A673 (cell line): Measurements from ENCODE around the gene RAB28.

ENCODE experiments used
- EZH2 ChIP-seq: fragments of 200-600 bp; sonication (generic); IDR thresholded peaks from 2 replicates; pipeline ENCODE4 v1.6.1; 2017; ENCODE audit warnings: borderline replicate concordance, low read depth, mild to moderate bottlenecking, mixed read lengths, antibody characterized with exemption, low read length; ENCODE audit not compliant: poor library complexity, severe bottlenecking
- TF ChIP-seq, protein P1 (sequence below): fragments of 300-800, 200-600 bp; sonication (generic); conservative IDR thresholded peaks from 2 replicates; pipeline ENCODE4 v1.5.1; 2017; ENCODE audit warnings: low read depth, mild to moderate bottlenecking, antibody characterized with exemption, low read length, moderate library complexity, mixed read lengths

DNA sequence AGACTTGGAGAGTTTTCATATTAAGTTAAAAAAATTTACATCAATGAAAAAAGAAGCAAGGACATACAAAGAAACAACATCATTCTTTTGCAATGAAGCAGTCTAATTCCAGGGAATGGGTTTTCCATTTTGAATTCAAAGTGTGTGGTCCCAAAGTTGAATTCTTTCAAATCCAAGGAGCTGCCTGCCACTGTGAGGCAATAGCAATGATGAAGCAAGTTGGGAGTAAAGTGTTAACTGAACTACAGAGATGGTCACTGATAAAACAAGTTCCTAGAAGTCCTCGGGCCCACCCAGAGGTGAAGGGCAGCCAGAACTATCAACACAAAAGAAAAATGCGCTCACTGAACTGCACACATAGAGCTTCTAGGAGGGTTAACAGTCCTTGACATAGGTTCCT is 115.9 kb downstream of the RAB28 start:
- TF ChIP-seq, protein P1, sequence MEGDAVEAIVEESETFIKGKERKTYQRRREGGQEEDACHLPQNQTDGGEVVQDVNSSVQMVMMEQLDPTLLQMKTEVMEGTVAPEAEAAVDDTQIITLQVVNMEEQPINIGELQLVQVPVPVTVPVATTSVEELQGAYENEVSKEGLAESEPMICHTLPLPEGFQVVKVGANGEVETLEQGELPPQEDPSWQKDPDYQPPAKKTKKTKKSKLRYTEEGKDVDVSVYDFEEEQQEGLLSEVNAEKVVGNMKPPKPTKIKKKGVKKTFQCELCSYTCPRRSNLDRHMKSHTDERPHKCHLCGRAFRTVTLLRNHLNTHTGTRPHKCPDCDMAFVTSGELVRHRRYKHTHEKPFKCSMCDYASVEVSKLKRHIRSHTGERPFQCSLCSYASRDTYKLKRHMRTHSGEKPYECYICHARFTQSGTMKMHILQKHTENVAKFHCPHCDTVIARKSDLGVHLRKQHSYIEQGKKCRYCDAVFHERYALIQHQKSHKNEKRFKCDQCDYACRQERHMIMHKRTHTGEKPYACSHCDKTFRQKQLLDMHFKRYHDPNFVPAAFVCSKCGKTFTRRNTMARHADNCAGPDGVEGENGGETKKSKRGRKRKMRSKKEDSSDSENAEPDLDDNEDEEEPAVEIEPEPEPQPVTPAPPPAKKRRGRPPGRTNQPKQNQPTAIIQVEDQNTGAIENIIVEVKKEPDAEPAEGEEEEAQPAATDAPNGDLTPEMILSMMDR, result no peak
- no peak for TF ChIP-seq EZH2
